B cell (primary cell): Measurements from ENCODE around the gene TMEM203.

Experiments used
- EZH2 ChIP-seq: IDR thresholded peaks from 2 replicates; pipeline ENCODE4 v1.6.1; 2012; ENCODE audit warnings: borderline replicate concordance, low read depth, mild to moderate bottlenecking, moderate library complexity, low read length; ENCODE audit not compliant: insufficient read depth, poor library complexity, severe bottlenecking
- TF ChIP-seq, protein P1 (sequence below): fragments of 200-600 bp; IDR thresholded peaks from one replicate; pipeline ENCODE4 v1.8.0; 2022; ENCODE audit warnings: antibody characterized with exemption, mild to moderate bottlenecking

DNA sequence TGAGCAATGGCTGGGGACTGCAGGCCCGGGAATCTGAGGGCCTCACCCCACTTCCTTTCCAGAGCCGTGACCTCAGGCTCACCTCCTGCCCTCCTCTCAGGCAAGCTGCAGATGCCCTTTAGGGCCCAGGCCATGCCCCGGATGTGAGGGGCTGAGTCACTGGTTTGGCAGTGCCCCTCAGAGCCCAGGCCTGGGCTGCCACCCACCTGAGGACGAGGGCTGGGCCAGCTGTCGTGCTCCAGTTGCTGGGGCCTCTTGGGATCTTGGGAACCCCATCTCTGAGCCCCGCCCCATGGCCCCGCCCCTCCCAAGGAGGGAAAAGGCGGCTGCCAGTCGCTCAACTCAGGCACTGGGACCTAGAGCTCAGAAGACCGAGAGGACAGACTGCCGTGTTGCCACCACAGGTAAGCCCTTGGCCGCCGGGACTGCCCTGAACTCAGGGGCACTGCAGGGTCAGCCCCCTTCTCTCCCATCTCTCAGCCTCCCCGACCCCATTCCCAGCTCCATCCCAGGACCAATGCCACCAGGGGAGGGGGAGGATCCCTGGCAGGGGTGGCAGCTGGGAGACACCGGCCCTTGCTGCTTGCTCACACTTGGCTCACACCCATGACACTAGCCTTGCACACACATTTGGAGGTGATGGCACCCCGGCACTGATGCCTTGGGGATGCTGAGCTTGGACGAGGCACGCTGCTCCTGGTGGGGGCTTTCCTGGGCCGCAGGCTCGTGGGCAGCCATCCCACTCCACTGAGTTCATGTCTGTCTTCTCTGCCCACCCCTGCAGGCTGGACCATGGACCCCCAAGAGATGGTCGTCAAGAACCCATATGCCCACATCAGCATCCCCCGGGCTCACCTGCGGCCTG lies 19.6 kb upstream of the TMEM203 start, which contains the start of gene CYSRT1:
- TF ChIP-seq, protein P1, sequence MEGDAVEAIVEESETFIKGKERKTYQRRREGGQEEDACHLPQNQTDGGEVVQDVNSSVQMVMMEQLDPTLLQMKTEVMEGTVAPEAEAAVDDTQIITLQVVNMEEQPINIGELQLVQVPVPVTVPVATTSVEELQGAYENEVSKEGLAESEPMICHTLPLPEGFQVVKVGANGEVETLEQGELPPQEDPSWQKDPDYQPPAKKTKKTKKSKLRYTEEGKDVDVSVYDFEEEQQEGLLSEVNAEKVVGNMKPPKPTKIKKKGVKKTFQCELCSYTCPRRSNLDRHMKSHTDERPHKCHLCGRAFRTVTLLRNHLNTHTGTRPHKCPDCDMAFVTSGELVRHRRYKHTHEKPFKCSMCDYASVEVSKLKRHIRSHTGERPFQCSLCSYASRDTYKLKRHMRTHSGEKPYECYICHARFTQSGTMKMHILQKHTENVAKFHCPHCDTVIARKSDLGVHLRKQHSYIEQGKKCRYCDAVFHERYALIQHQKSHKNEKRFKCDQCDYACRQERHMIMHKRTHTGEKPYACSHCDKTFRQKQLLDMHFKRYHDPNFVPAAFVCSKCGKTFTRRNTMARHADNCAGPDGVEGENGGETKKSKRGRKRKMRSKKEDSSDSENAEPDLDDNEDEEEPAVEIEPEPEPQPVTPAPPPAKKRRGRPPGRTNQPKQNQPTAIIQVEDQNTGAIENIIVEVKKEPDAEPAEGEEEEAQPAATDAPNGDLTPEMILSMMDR: no peak
- TF ChIP-seq EZH2: no peak
